ENCODE results near the gene GPX4. TPM values are rescaled to one million over a fixed set of nuclear protein-coding genes. Genes with fewer than 3 reads are reported as not detected.

Gene GPX4
- total and polyA plus RNA-seq, 10 donors = 138 to 562 (median 247) TPM

- Histone ChIP-seq H3K27me3 (replicated peaks in 1 of 7) (no peaks in the 10 kb centered on the region), H3K4me3 (peak overlapping the region; percentile 58 to 97 (median 82)), H3K9me3 (no peaks in the 10 kb centered on the region), H3K36me3 (peaks cover 0 to 45% (median 6%) of the 10 kb centered on the region in 6 donors), H3K4me1 (peaks cover 58 to 91% (median 81%) of the 10 kb centered on the region in 6 donors), H3K27ac (peak overlapping the region; percentile 97 to 100 (median 98))
- 11 to 24% (median 18%) methylated on average over 10 to 48 of the region's 48 CpGs for WGBS, 5 donors
- TF ChIP-seq CTCF (IDR thresholded peaks at IDR 0.05 in 8 of 11, conservative IDR thresholded peaks at IDR 0.05 in 3 of 11) (no peak), POLR2AphosphoS5 (IDR thresholded peaks at IDR 0.05) (peak in 1 of 3 donors; percentile 75)
- intact Hi-C loops (cut with DNase I; ENCODE audit: low total_unique reads) = no loop called here
- peak; percentile 92 for DNase-seq
Observed at GRCh38 chr19:1132552-1133383, 29.0 kb downstream of the GPX4 start.

DNA sequence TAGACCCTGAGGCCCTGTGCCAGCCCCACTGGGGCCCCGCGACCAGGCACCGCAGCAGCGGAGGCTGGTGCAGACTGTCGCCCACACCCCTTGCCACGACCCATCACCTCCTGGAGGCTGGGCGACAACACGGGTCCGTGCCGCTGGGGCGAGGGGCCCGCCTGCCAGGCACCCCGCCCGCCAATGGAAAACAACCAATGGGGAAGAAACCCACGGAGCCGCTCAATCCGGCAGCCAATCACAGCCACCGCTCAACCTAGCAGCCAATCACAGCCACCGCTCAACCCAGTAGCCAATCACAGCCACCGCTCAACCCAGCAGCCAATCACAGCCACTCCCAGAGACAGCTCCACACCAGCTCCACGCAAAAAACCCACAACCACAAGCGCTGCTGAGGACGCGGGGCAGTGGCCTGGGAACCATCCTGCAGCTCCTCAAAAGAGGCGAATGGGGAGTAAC is 29.7 kb downstream of the GPX4 start:
- Histone ChIP-seq H3K9me3 (no peaks in the 10 kb centered on the region), H3K4me3 (peak overlapping the region in 7 of 8 donors; percentile 21 to 97 (median 86)), H3K27ac (peak overlapping the region; percentile 97 to 100 (median 98)), H3K4me1 (peaks cover 55 to 88% (median 75%) of the 10 kb centered on the region in 6 donors), H3K27me3 (replicated peaks in 1 of 7) (no peaks in the 10 kb centered on the region), H3K36me3 (peaks cover 0 to 42% (median 4%) of the 10 kb centered on the region in 6 donors)
- TF ChIP-seq CTCF (IDR thresholded peaks at IDR 0.05 in 8 of 11, conservative IDR thresholded peaks at IDR 0.05 in 3 of 11) (peak in 2 of 11 experiments; percentile 3 to 22), POLR2AphosphoS5 (IDR thresholded peaks at IDR 0.05) (peak; percentile 92 to 94 (median 92)), POLR2A (IDR thresholded peaks at IDR 0.05) (peak in 1 of 3 donors; percentile 75)
- DNase-seq = no peak
- WGBS, 5 donors = 47 to 82% (median 66%) methylated on average over 15 to 25 of the region's 25 CpGs
- intact Hi-C loops (cut with DNase I; ENCODE audit: low total_unique reads) = no loop called here

DNA sequence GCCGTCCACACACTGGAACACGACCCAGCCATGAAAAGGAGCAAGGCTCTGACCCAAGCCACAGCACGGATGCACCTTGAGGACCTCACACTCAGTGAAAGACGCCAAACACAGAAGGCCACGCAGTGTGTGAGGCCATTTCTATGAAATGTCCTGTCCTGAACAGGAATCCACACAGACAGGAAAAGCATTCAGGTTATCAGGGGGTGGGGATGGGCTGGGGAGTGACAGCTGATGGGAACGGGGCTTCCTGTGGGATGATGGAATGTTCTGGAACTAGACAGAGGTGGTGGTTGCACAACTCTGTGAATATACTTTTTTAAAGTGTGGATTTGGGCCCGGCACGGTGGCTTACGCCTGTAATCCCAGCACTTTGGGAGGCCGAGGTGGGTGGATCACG is 30.6 kb downstream of the GPX4 start:
- DNase-seq = no peak
- Histone ChIP-seq H3K4me3 (peak overlapping the region in 1 of 8 donors; percentile 95), H3K36me3 (peaks cover 0 to 42% (median 4%) of the 10 kb centered on the region in 6 donors), H3K9me3 (no peaks in the 10 kb centered on the region), H3K27me3 (replicated peaks in 1 of 7) (no peaks in the 10 kb centered on the region), H3K4me1 (peaks cover 47 to 85% (median 72%) of the 10 kb centered on the region in 6 donors), H3K27ac (peak overlapping the region in 6 of 8 donors; percentile 32 to 100 (median 98))
- intact Hi-C loops (cut with DNase I; ENCODE audit: low total_unique reads) = no loop called here
- TF ChIP-seq POLR2A (IDR thresholded peaks at IDR 0.05) (no peak), POLR2AphosphoS5 (IDR thresholded peaks at IDR 0.05) (no peak), CTCF (IDR thresholded peaks at IDR 0.05 in 8 of 11, conservative IDR thresholded peaks at IDR 0.05 in 3 of 11) (no peak)
- WGBS, 5 donors = 77 to 88% (median 87%) methylated on average over 9 to 11 of the region's 11 CpGs

GRCh38 chr19:1135454-1135853 is 31.7 kb downstream of the GPX4 start:
- DNase-seq = no peak
- Histone ChIP-seq H3K4me1 (peaks cover 36 to 81% (median 64%) of the 10 kb centered on the region in 6 donors), H3K4me3 (no peak overlapping the region), H3K27me3 (replicated peaks in 1 of 7) (no peaks in the 10 kb centered on the region), H3K36me3 (peaks cover 0 to 43% (median 5%) of the 10 kb centered on the region in 6 donors), H3K27ac (peak overlapping the region; percentile 47 to 100 (median 84)), H3K9me3 (no peaks in the 10 kb centered on the region)
- TF ChIP-seq POLR2AphosphoS5 (IDR thresholded peaks at IDR 0.05) (peak in 1 of 3 donors; percentile 35), POLR2A (IDR thresholded peaks at IDR 0.05) (no peak), CTCF (IDR thresholded peaks at IDR 0.05 in 8 of 11, conservative IDR thresholded peaks at IDR 0.05 in 3 of 11) (no peak)
- 77 to 87% (median 78%) methylated on average over 8 to 17 of the region's 17 CpGs for WGBS, 5 donors
- intact Hi-C loops (cut with DNase I; ENCODE audit: low total_unique reads) = no loop called here

All from spleen (tissue), 11 donors.